Activated naive CD4-positive, alpha-beta T cell treated with anti-CD3 and anti-CD28 coated beads for 36 hours (primary cell): ENCODE results near the gene NCCRP1. TPM values are rescaled to one million over a fixed set of nuclear protein-coding genes. Genes with fewer than 3 reads are reported as not detected.

Experiments used
- CTCF ChIA-PET: fragments of 350-600 bp; sonication (Branson Sonifier 250); formaldehyde crosslinking; loops from one replicate; lab custom pipeline; 2021; ENCODE audit warnings: antibody characterized with exemption; lab: Charles Lee
- DNase-seq: peaks from one replicate; pipeline ENCODE4 v3.0.0-alpha.2; 2020
- H3K27ac Mint-ChIP-seq: one replicate; pipeline ENCODE4 v1.8.0; 2021; ENCODE audit warnings: mild to moderate bottlenecking, mixed read lengths
- H3K27me3 Mint-ChIP-seq: one replicate; pipeline ENCODE4 v1.8.0; 2021; ENCODE audit warnings: low read depth, mixed read lengths
- H3K36me3 Mint-ChIP-seq: one replicate; pipeline ENCODE4 v1.8.0; 2021; ENCODE audit warnings: low read depth, mixed read lengths
- H3K4me1 Mint-ChIP-seq: one replicate; pipeline ENCODE4 v1.8.0; 2021; ENCODE audit warnings: low read depth, mixed read lengths
- H3K4me3 Mint-ChIP-seq: one replicate; pipeline ENCODE4 v1.8.0; 2021; ENCODE audit warnings: mild to moderate bottlenecking, moderate library complexity, mixed read lengths
- H3K9me3 Mint-ChIP-seq: one replicate; pipeline ENCODE4 v1.8.0; 2021; ENCODE audit warnings: mixed read lengths
- intact Hi-C: fragments of 100-400 bp; cut with micrococcal nuclease; formaldehyde crosslinking; loops from one replicate; pipeline ENCODE4 v1.15.1; 2023
- total RNA-seq, 2 experiments: library from RNA; stranded (reverse); gene quantifications; one replicate each; pipeline ENCODE4 v1.2.3, GENCODE V29; 2021

Gene NCCRP1
- total RNA-seq, 2 experiments from 2014 or later: not detected

DNA sequence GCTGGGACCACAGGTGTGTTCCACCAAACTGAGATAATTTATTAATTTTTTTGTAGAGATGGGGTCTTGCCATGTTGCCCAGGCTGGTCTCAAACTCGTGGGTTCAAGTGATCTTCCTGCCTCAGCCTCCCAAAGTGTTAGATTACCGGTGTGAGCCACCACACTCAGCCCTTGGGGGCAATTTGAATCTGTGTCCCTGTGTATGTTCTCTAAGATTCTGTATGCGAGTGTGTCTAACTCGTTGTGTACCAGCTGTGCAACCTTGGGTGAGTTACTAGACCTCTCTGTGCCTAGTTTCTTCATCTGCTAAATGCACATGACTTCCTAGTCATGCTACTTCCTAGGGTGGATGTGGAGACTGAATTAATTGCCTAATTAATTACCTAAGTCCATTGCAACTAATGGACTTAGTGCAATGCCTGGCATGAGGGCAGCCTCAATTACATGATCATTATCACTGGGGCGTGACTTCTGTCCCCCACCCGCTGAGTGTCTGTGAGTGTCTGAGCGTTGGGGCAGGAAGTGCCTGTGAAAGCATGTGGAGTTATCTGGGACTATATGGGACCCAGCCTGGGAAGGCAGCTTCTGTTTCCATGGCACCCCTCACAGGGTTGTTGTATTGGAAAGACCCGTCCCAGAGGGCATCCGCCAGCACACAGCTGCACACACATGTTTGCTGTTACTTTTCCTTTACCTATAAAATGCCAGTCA, 1.8 kb upstream of the NCCRP1 start:
- H3K4me1 Mint-ChIP-seq: peaks cover 20% of the 10 kb centered on the region
- H3K4me3 Mint-ChIP-seq: no peak overlapping the region
- CTCF ChIA-PET: no interaction called here
- H3K27ac Mint-ChIP-seq: no peak overlapping the region
- H3K9me3 Mint-ChIP-seq: no peaks in the 10 kb centered on the region
- intact Hi-C loops: no loop called here
- H3K27me3 Mint-ChIP-seq: peaks cover 50% of the 10 kb centered on the region
- DNase-seq: no peak
- H3K36me3 Mint-ChIP-seq: no peaks in the 10 kb centered on the region

GRCh38 chr19:39195755-39196154, 1.0 kb upstream of the NCCRP1 start:
- Mint-ChIP-seq H3K27me3 (peaks cover 54% of the 10 kb centered on the region), H3K9me3 (no peaks in the 10 kb centered on the region), H3K27ac (no peak overlapping the region), H3K4me3 (no peak overlapping the region), H3K36me3 (no peaks in the 10 kb centered on the region), H3K4me1 (peaks cover 20% of the 10 kb centered on the region)
- intact Hi-C loops: loop anchor here (2.0 kb wide), 1 partner anchor 233 kb away; no protein-coding TSS in a partner anchor
- no peak for DNase-seq
- CTCF ChIA-PET: no interaction called here

GRCh38 chr19:39196320-39196719, 444 bp upstream of the NCCRP1 start:
- Mint-ChIP-seq H3K4me3 (no peak overlapping the region), H3K4me1 (peaks cover 20% of the 10 kb centered on the region), H3K36me3 (no peaks in the 10 kb centered on the region), H3K27ac (no peak overlapping the region), H3K9me3 (no peaks in the 10 kb centered on the region), H3K27me3 (peaks cover 60% of the 10 kb centered on the region)
- DNase-seq: no peak
- intact Hi-C loops: loop anchor here (2.0 kb wide), 1 partner anchor 234 kb away; no protein-coding TSS in a partner anchor
- CTCF ChIA-PET: interaction anchor here (0.6 kb wide), 1 partner anchor 250 kb away, joined by 3 read pairs; no protein-coding TSS in a partner anchor

DNA sequence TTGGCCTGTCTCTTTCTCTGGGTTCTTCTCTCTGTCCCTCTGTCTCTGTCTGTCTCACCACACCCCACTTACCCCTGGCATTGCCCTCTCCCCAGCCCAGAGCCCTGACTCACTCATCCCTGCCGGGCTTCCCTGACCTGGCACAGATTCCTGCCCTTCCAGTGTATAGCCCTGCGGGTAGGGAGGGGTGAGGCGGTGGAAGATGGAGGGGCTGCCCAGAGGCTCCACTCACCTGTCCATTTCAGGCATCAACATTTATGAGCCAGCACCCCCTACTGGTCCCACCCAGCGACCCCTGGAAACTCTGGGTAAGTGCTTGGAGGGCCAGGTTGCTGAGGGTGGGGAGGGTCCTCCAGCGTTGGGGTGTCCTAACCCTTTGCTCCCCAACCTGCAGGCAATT, 1.0 kb downstream of the NCCRP1 start:
- Mint-ChIP-seq H3K27me3 (peaks cover 70% of the 10 kb centered on the region), H3K4me1 (peaks cover 20% of the 10 kb centered on the region), H3K27ac (no peak overlapping the region), H3K4me3 (no peak overlapping the region), H3K9me3 (no peaks in the 10 kb centered on the region), H3K36me3 (no peaks in the 10 kb centered on the region)
- intact Hi-C loops: loop anchor here (2.0 kb wide), 1 partner anchor 235 kb away; no protein-coding TSS in a partner anchor
- DNase-seq: peak; percentile 32
- CTCF ChIA-PET: no interaction called here

GRCh38 chr19:39199025-39199424, 2.3 kb downstream of the NCCRP1 start:
- Mint-ChIP-seq H3K9me3 (no peaks in the 10 kb centered on the region), H3K27me3 (peaks cover 75% of the 10 kb centered on the region), H3K4me3 (no peak overlapping the region), H3K36me3 (no peaks in the 10 kb centered on the region), H3K27ac (no peak overlapping the region), H3K4me1 (peaks cover 20% of the 10 kb centered on the region)
- DNase-seq: no peak
- CTCF ChIA-PET: interaction anchor here (0.9 to 1.1 kb wide), 2 partner anchors 12 to 129 kb away, joined by 3 read pairs; no protein-coding TSS in a partner anchor
- intact Hi-C loops: no loop called here

DNA sequence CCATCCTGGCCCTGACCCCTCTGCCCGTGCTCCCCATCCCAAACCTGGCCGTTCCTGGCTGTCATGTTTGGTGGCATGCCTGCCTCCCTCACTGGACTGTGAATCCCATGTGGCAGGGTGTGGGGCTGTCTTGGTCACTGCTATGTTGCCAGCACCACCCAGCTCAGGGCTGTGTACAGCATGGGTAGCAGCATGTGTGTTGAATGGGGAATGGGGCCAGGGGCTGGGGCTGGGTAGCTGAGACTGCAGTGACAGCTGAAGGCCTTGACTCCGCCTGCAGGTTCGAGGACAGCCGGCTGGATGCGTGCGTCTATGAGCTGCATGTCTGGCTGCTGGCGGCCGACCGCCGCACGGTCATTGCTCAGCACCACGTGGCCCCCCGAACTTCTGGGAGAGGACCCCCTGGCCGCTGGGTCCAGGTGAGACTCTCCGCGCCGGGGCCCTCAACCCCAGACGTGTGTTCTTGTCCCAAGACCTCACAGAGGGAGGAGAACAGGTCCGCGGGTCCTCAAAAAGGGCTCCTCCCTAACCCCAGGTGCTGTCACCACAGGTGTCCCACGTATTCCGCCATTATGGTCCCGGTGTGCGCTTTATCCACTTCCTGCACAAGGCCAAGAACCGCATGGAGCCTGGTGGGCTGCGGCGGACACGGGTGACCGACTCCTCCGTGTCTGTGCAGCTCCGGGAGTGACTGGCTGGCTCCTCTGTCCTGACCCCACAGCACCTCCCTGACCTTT, 3.5 kb downstream of the NCCRP1 start:
- Mint-ChIP-seq H3K4me3 (no peak overlapping the region), H3K27ac (no peak overlapping the region), H3K9me3 (no peaks in the 10 kb centered on the region), H3K27me3 (peaks cover 71% of the 10 kb centered on the region), H3K4me1 (peaks cover 19% of the 10 kb centered on the region), H3K36me3 (no peaks in the 10 kb centered on the region)
- CTCF ChIA-PET: no interaction called here
- no peak for DNase-seq
- intact Hi-C loops: no loop called here

GRCh38 chr19:39200803-39201115, 4.0 kb downstream of the NCCRP1 start:
- Mint-ChIP-seq H3K27me3 (peaks cover 66% of the 10 kb centered on the region), H3K4me3 (no peak overlapping the region), H3K27ac (no peak overlapping the region), H3K4me1 (peaks cover 15% of the 10 kb centered on the region), H3K9me3 (no peaks in the 10 kb centered on the region), H3K36me3 (no peaks in the 10 kb centered on the region)
- intact Hi-C loops: no loop called here
- CTCF ChIA-PET: no interaction called here
- no peak for DNase-seq

DNA sequence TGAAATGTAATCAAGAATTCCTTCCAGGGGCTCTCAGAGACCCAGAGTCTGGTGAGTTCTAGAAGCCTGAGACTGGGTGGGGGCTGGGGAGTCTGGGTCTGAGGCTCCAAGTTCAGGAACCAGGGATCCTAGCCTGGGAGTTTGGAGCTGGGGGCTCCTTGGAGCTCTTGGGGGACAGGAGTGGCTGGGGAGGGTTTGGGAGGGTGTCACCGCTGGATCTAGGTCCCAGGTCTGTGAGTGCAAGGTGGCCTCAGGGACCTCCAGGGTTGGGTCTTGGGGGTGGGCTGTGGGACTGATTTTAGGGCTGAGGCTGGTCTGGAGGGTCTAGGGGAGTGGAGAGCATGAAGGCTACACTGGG, 6.2 kb downstream of the NCCRP1 start:
- intact Hi-C loops: no loop called here
- no peak for DNase-seq
- Mint-ChIP-seq H3K27ac (no peak overlapping the region), H3K36me3 (no peaks in the 10 kb centered on the region), H3K4me3 (no peak overlapping the region), H3K9me3 (no peaks in the 10 kb centered on the region), H3K4me1 (no peaks in the 10 kb centered on the region), H3K27me3 (peaks cover 51% of the 10 kb centered on the region)
- CTCF ChIA-PET: interaction anchor here (1.0 kb wide), 1 partner anchor 13 kb away, joined by 3 read pairs; no protein-coding TSS in a partner anchor

DNA sequence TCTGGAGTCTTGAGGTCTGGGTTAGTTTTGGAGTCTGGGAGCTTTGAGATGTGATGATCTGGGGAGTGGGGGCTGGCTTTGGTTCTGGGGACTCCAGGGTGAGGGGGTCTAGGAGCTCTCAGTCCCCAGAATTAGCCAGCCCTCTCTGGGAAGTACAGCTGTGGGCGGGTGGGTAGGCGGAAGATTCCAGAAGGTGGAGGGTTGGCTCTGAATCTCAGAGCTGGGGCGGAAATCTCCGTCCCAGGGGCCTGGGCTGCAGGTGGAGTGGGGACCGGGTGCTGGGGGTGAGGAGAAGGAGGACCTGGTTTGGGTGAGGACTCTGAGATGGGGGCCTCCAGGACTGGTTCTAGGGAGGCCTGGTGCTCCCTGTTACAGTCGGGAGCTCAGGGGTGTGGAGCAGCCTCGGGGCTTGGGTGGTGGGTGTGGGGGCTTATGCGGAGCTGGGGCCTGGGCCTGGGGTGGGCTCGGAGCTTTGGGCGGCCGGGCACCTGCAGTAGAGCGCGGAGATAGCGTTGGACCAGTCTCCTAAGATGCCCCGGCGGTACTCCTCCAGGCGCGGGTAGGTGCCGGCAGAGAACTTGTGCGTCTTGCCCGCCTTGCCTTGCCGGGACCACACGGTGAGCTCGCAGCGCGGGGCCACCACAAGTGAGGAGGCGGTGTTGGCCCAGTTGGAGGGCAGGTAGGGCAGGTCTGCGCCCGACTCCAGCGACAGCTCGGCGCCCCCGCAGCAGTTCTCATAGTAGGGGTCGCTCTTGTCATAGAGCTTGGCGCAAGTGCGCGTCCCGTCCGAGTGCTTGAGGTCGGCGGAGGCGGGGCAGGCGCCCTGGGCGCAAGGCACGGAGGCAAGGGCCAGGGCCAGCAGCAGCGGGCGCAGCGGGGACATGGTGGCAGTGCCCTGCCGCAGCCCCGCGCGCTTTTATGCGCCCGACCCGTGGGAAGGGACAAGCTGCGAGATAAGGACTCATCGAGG, 6.9 kb downstream of the NCCRP1 start, which contains the start of gene SYCN:
Gene SYCN, minus strand, starts transcription at position 892 of the 970 bp plus-strand sequence. Its CDS starts 9 bp downstream, at position 883.
- CTCF ChIA-PET: interaction anchor here (0.7 to 2.0 kb wide), 4 partner anchors 13 to 226 kb away, joined by 3 to 6 read pairs (median 3); no protein-coding TSS in a partner anchor
- H3K36me3 Mint-ChIP-seq: no peaks in the 10 kb centered on the region
- H3K4me3 Mint-ChIP-seq: no peak within 1 kb of the TSS
- peaks cover 44% of the 10 kb centered on the region for H3K27me3 Mint-ChIP-seq
- intact Hi-C loops: no loop called here
- DNase-seq: no peak
- H3K4me1 Mint-ChIP-seq: no peaks in the 10 kb centered on the region
- H3K27ac Mint-ChIP-seq: no peak within 1 kb of the TSS
- no peaks in the 10 kb centered on the region for H3K9me3 Mint-ChIP-seq

- H3K27ac Mint-ChIP-seq: no peak overlapping the region
- no peaks in the 10 kb centered on the region for H3K36me3 Mint-ChIP-seq
- H3K9me3 Mint-ChIP-seq: no peaks in the 10 kb centered on the region
- intact Hi-C loops: no loop called here
- no peaks in the 10 kb centered on the region for H3K4me1 Mint-ChIP-seq
- CTCF ChIA-PET: interaction anchor here (0.6 to 2.0 kb wide), 3 partner anchors 41 to 144 kb away, joined by 3 to 6 read pairs (median 5); no protein-coding TSS in a partner anchor
- H3K27me3 Mint-ChIP-seq: peaks cover 34% of the 10 kb centered on the region
- no peak overlapping the region for H3K4me3 Mint-ChIP-seq
- no peak for DNase-seq
Observed at GRCh38 chr19:39205449-39205764, 8.6 kb downstream of the NCCRP1 start.

DNA sequence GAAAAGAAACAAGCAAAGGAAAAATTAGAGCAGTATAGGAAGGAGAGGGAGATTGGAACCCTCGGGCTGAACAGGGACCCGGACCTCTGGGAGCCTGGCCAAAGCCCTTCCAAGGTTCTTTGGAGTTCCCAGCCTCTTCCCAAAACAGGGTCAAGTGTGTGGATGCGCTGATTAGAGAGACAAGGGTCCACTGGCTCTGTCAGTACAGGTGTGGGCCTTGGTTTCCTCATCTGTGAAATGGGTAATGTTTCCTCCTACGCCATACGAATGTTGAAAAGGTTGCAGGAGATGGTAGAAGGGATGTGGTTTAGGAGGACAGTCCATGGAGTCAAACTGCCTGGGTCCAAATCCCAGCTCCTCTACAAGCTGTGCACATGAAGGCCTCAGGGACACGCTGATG, 9.4 kb downstream of the NCCRP1 start:
- Mint-ChIP-seq H3K4me1 (no peaks in the 10 kb centered on the region), H3K4me3 (no peak overlapping the region), H3K27ac (no peak overlapping the region), H3K27me3 (peaks cover 27% of the 10 kb centered on the region), H3K9me3 (no peaks in the 10 kb centered on the region), H3K36me3 (no peaks in the 10 kb centered on the region)
- CTCF ChIA-PET: no interaction called here
- intact Hi-C loops: no loop called here
- DNase-seq: no peak
